HCT116 (cell line): ENCODE results near the gene TMEM132D. TPM values are rescaled to one million over a fixed set of nuclear protein-coding genes. Genes with fewer than 3 reads are reported as not detected.

Experiments
- ATAC-seq: fragments of 200-7000 bp; cut with Tn5 transposase; 2 replicates; pipeline ENCODE4 v1.9.1; 2020; ENCODE audit warnings: mild to moderate bottlenecking, moderate library complexity
- BruUV-seq: library from RNA; stranded (reverse); fragments of 400-500 nt; replicated peaks from 2 replicates; lab custom pipeline; 2021; lab: Mats Ljungman, UMichigan
- CTCF ChIA-PET: fragments of 300-600 bp; sonication (Branson Sonifier 250); formaldehyde crosslinking; loops from one replicate; lab custom pipeline; 2021; ENCODE audit warnings: antibody characterized with exemption; lab: Charles Lee
- POLR2A ChIA-PET: fragments of 300-600, 350-600 bp; sonication (Branson Sonifier 250); formaldehyde crosslinking; loops from one replicate; lab custom pipeline; 2021; ENCODE audit warnings: antibody characterized with exemption; lab: Charles Lee
- RAD21 ChIA-PET, 2 experiments: fragments of 300-600 bp; sonication (Branson Sonifier 250); formaldehyde crosslinking; loops; one replicate each; lab custom pipeline; 2023; ENCODE audit warnings: low total read pairs in 2 of 2; ENCODE audit not compliant: uncharacterized antibody in 2 of 2, unreplicated experiment in 2 of 2, low non-redundant PET in 1 of 2; lab: Charles Lee
- DNase-seq: peaks from one replicate; pipeline ENCODE4 v3.0.0-alpha.2; 2010; ENCODE audit warnings: low read depth, low spot score
- H2AFZ ChIP-seq: fragments of 200-600 bp; shearing (Covaris generic), sonication (generic); 2 replicates; pipeline ENCODE4 v1.6.1; 2017; ENCODE audit warnings: low read depth, mixed run types, mixed read lengths, antibody characterized with exemption, low read length; ENCODE audit not compliant: poor library complexity, severe bottlenecking
- H3K27ac ChIP-seq: 2 replicates; pipeline ENCODE4 v1.5.1; 2012; ENCODE audit warnings: low read depth, low read length
- H3K27me3 ChIP-seq: fragments of 200-600 bp; sonication (generic); 2 replicates; pipeline ENCODE4 v1.6.1; 2016; ENCODE audit warnings: mixed run types, low read length, mixed read lengths; ENCODE audit not compliant: insufficient read depth
- H3K36me3 ChIP-seq, 2 experiments: fragments of 200-500 bp in 1 of 2; fragments of 200-600 bp in 1 of 2; sonication (Bioruptor generic) in 1 of 2; sonication (generic) in 1 of 2; 2 replicates each; pipeline versions ENCODE4 v1.5.1 to v1.6.1; 2014 to 2016; ENCODE audit warnings: low read length in 2 of 2, inconsistent platforms in 1 of 2, mixed read lengths in 1 of 2, mixed run types in 1 of 2; ENCODE audit not compliant: insufficient read depth in 2 of 2, control insufficient read depth in 1 of 2
- H3K4me1 ChIP-seq, 2 experiments: fragments of 200-600 bp in 1 of 2; sonication (generic) in 1 of 2; 2 replicates each; pipeline versions ENCODE4 v1.5.1 to v1.6.1; 2012 to 2017; ENCODE audit warnings: low read length in 2 of 2, inconsistent platforms in 1 of 2, mild to moderate bottlenecking in 1 of 2, mixed read lengths in 1 of 2, mixed run types in 1 of 2, moderate library complexity in 1 of 2; ENCODE audit not compliant: insufficient read depth in 2 of 2, control insufficient read depth in 1 of 2
- H3K4me2 ChIP-seq: fragments of 200-600 bp; sonication (generic); 2 replicates; pipeline ENCODE4 v1.6.1; 2017; ENCODE audit warnings: mixed run types, low read length, mixed read lengths
- H3K4me3 ChIP-seq, 2 experiments: fragments of 200-600 bp in 1 of 2; sonication (generic) in 1 of 2; replicated peaks in 1 of 2; 2 replicates each; pipeline ENCODE4 v1.5.1; 2011 to 2016; ENCODE audit warnings: low read length in 2 of 2, control low read depth in 1 of 2, low read depth in 1 of 2, mild to moderate bottlenecking in 1 of 2, mixed read lengths in 1 of 2, mixed run types in 1 of 2
- H3K79me2 ChIP-seq: fragments of 200-600 bp; sonication (generic); 2 replicates; pipeline ENCODE4 v1.6.1; 2017; ENCODE audit warnings: mild to moderate bottlenecking, mixed run types, low read length, moderate library complexity, mixed read lengths; ENCODE audit not compliant: insufficient read depth
- H3K9ac ChIP-seq: fragments of 200-600 bp; sonication (generic); 2 replicates; pipeline ENCODE4 v1.6.1; 2016; ENCODE audit warnings: low read length, mixed read lengths
- H3K9me2 ChIP-seq: fragments of 200-600 bp; sonication (generic), shearing (Covaris generic); 2 replicates; pipeline ENCODE4 v1.6.1; 2017; ENCODE audit warnings: mixed run types, mild to moderate bottlenecking, moderate library complexity; ENCODE audit not compliant: insufficient read depth
- H3K9me3 ChIP-seq, 2 experiments: fragments of 200-500 bp in 1 of 2; fragments of 200-600 bp in 1 of 2; sonication (Bioruptor generic) in 1 of 2; sonication (generic) in 1 of 2; 2 replicates each; pipeline ENCODE4 v1.6.1; 2014 to 2017; ENCODE audit warnings: low read length in 2 of 2, mixed read lengths in 2 of 2, inconsistent platforms in 1 of 2, low read depth in 1 of 2, mild to moderate bottlenecking in 1 of 2, mixed run types in 1 of 2, moderate library complexity in 1 of 2; ENCODE audit not compliant: control insufficient read depth in 1 of 2, insufficient read depth in 1 of 2
- H4K20me1 ChIP-seq: fragments of 200-600 bp; sonication (generic), shearing (Covaris generic); 2 replicates; pipeline ENCODE4 v1.6.1; 2017; ENCODE audit warnings: mixed run types, mild to moderate bottlenecking, moderate library complexity; ENCODE audit not compliant: insufficient read depth
- CBX3 ChIP-seq: IDR thresholded peaks from 2 replicates; pipeline ENCODE4 v1.6.1; 2012; ENCODE audit warnings: low read depth
- EGR1 ChIP-seq: IDR thresholded peaks from 2 replicates; pipeline ENCODE4 v1.6.1; 2012; ENCODE audit warnings: low read depth
- ELF1 ChIP-seq: IDR thresholded peaks from 2 replicates; pipeline ENCODE4 v1.6.1; 2012; ENCODE audit warnings: low read depth, borderline replicate concordance
- EZH2 ChIP-seq: fragments of 200-600 bp; sonication (generic); IDR thresholded peaks from 2 replicates; pipeline ENCODE4 v1.6.1; 2017; ENCODE audit warnings: antibody characterized with exemption, mixed run types
- JUND ChIP-seq: IDR thresholded peaks from 2 replicates; pipeline ENCODE4 v1.6.1; 2012
- POLR2AphosphoS5 ChIP-seq: IDR thresholded peaks from 2 replicates; pipeline ENCODE4 v1.6.1; 2011; ENCODE audit warnings: mild to moderate bottlenecking, low read depth, low read length, moderate library complexity
- SRF ChIP-seq: IDR thresholded peaks from 2 replicates; pipeline ENCODE4 v1.6.1; 2012; ENCODE audit warnings: low read depth
- YY1 ChIP-seq: IDR thresholded peaks from 2 replicates; pipeline ENCODE4 v1.6.1; 2011; ENCODE audit warnings: low read length, low read depth, moderate library complexity, mild to moderate bottlenecking; ENCODE audit not compliant: insufficient replicate concordance; ENCODE audit errors: extremely low read depth
- ZFX ChIP-seq: fragments of 450-650 bp; IDR thresholded peaks from 2 replicates; pipeline ENCODE4 v1.6.1; 2017
- ZNF274 ChIP-seq: fragments of 200-500 bp; sonication (Bioruptor generic); IDR thresholded peaks from 2 replicates; pipeline ENCODE4 v1.6.1; 2014; ENCODE audit warnings: mild to moderate bottlenecking, low read depth, low read length, inconsistent platforms
- intact Hi-C: fragments of 100-400 bp; cut with micrococcal nuclease; formaldehyde crosslinking; loops from 2 replicates; pipeline ENCODE4 v1.10.0; 2022
- total RNA-seq: library from RNA; stranded (reverse); gene quantifications from one replicate; pipeline ENCODE4 v1.2.1, GENCODE V29; 2021; ENCODE audit not compliant: unreplicated experiment
- TF ChIP-seq, protein P1 (sequence below): IDR thresholded peaks from 2 replicates; pipeline ENCODE4 v1.6.1; 2012; ENCODE audit warnings: low read depth
- TF ChIP-seq, protein P2 (sequence below): IDR thresholded peaks from 2 replicates; pipeline ENCODE4 v1.6.1; 2012
- TF ChIP-seq, protein P3 (sequence below), 3 experiments: fragments of 200-600 bp in 1 of 3; sonication (generic) in 1 of 3; IDR thresholded peaks in 2 of 3; conservative IDR thresholded peaks in 1 of 3; 2 replicates each; pipeline ENCODE4 v1.5.1; 2012 to 2017; ENCODE audit warnings: low read depth in 2 of 3, low read length in 2 of 3, antibody characterized with exemption in 1 of 3, borderline replicate concordance in 1 of 3, control low read depth in 1 of 3, mild to moderate bottlenecking in 1 of 3, mixed read lengths in 1 of 3, mixed run types in 1 of 3, moderate library complexity in 1 of 3; ENCODE audit not compliant: insufficient read depth in 1 of 3

Gene TMEM132D
- total RNA-seq, 1 experiment from 2014 or later, result not detected

DNA sequence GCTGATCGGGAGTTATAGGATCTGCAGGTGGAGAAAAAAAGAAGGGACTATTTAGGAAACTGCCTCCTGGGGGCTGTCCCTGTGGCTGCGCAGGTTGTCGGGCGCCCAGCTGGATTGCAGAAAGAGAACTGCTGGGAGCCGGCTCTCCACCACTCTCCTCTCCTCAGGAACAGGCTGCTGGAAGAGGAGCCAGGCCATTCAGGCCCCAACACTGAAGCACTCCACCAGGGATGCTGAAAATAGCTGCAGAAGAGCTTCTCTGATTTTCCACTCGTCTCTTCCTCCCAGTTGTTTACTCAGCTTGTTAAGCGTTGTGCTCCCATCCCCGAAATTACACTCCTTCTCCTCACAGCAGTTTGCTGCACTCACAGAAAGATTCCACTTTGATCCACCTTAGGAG, 703.2 kb downstream of the TMEM132D start:
- H3K27me3 ChIP-seq, result no peaks in the 10 kb centered on the region
- BruUV-seq, result no TSS peak
- no peaks in the 10 kb centered on the region for H3K79me2 ChIP-seq
- intact Hi-C loops, result no loop called here
- H3K4me3 ChIP-seq, result no peak overlapping the region
- peaks cover 3 to 17% of the 10 kb centered on the region in 2 experiments; a peak in 2 of 4 replicates for H3K9me3 ChIP-seq
- no peak overlapping the region for H2AFZ ChIP-seq
- no peak overlapping the region for H3K4me2 ChIP-seq
- H3K27ac ChIP-seq, result no peak overlapping the region
- ATAC-seq (no peak), DNase-seq (no peak)
- CTCF ChIA-PET, result no interaction called here
- RAD21 ChIA-PET, result no interaction called here
- no peak overlapping the region for H3K9ac ChIP-seq
- no peaks in the 10 kb centered on the region for H4K20me1 ChIP-seq
- H3K36me3 ChIP-seq, result no peaks in the 10 kb centered on the region
- H3K4me1 ChIP-seq, result no peaks in the 10 kb centered on the region
- POLR2A ChIA-PET, result no interaction called here
- H3K9me2 ChIP-seq, result no peaks in the 10 kb centered on the region
- TF ChIP-seq SRF (no peak), EGR1 (no peak), JUND (no peak), CBX3 (no peak), EZH2 (no peak), POLR2AphosphoS5 (no peak), YY1 (no peak), ELF1 (no peak), ZNF274 (no peak), ZFX (no peak)
- TF ChIP-seq, protein P1, sequence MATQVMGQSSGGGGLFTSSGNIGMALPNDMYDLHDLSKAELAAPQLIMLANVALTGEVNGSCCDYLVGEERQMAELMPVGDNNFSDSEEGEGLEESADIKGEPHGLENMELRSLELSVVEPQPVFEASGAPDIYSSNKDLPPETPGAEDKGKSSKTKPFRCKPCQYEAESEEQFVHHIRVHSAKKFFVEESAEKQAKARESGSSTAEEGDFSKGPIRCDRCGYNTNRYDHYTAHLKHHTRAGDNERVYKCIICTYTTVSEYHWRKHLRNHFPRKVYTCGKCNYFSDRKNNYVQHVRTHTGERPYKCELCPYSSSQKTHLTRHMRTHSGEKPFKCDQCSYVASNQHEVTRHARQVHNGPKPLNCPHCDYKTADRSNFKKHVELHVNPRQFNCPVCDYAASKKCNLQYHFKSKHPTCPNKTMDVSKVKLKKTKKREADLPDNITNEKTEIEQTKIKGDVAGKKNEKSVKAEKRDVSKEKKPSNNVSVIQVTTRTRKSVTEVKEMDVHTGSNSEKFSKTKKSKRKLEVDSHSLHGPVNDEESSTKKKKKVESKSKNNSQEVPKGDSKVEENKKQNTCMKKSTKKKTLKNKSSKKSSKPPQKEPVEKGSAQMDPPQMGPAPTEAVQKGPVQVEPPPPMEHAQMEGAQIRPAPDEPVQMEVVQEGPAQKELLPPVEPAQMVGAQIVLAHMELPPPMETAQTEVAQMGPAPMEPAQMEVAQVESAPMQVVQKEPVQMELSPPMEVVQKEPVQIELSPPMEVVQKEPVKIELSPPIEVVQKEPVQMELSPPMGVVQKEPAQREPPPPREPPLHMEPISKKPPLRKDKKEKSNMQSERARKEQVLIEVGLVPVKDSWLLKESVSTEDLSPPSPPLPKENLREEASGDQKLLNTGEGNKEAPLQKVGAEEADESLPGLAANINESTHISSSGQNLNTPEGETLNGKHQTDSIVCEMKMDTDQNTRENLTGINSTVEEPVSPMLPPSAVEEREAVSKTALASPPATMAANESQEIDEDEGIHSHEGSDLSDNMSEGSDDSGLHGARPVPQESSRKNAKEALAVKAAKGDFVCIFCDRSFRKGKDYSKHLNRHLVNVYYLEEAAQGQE, result no peak
- TF ChIP-seq, protein P2, sequence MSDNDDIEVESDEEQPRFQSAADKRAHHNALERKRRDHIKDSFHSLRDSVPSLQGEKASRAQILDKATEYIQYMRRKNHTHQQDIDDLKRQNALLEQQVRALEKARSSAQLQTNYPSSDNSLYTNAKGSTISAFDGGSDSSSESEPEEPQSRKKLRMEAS, result no peak
- TF ChIP-seq, protein P3, sequence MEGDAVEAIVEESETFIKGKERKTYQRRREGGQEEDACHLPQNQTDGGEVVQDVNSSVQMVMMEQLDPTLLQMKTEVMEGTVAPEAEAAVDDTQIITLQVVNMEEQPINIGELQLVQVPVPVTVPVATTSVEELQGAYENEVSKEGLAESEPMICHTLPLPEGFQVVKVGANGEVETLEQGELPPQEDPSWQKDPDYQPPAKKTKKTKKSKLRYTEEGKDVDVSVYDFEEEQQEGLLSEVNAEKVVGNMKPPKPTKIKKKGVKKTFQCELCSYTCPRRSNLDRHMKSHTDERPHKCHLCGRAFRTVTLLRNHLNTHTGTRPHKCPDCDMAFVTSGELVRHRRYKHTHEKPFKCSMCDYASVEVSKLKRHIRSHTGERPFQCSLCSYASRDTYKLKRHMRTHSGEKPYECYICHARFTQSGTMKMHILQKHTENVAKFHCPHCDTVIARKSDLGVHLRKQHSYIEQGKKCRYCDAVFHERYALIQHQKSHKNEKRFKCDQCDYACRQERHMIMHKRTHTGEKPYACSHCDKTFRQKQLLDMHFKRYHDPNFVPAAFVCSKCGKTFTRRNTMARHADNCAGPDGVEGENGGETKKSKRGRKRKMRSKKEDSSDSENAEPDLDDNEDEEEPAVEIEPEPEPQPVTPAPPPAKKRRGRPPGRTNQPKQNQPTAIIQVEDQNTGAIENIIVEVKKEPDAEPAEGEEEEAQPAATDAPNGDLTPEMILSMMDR (IDR thresholded peaks at IDR 0.05 in 2 of 3, conservative IDR thresholded peaks at IDR 0.05 in 1 of 3; ENCODE audit: borderline replicate concordance in 1 of 3, insufficient read depth in 1 of 3, low read depth in 2 of 3, low read length in 2 of 3), result no peak
